Stomach (tissue), 4 donors: ENCODE data around the gene GTPBP8.
A peak's percentile ranks its signal among the peaks of the same experiment; 100 is the strongest.

Source experiments
- CTCF ChIP-seq, 7 experiments: fragments of 450-650 bp in 4 of 7; fragments of 200-600 bp in 3 of 7; sonication (generic) in 3 of 7; IDR thresholded peaks; one replicate each; pipeline ENCODE4 v1.5.1; 2016 to 2019; ENCODE audit warnings: antibody characterized with exemption in 7 of 7, control low read depth in 2 of 7, mild to moderate bottlenecking in 1 of 7
- EP300 ChIP-seq: sonication (generic); formaldehyde crosslinking; IDR thresholded peaks from one replicate; pipeline ENCODE4 v1.6.1; 2017; ENCODE audit warnings: antibody characterized with exemption
- POLR2A ChIP-seq, 4 donors: fragments of 450-650 bp; IDR thresholded peaks; one replicate each; pipeline ENCODE4 v1.6.1; 2016; ENCODE audit warnings: antibody characterized with exemption in 4 of 4, control low read depth in 2 of 4, mild to moderate bottlenecking in 1 of 4, moderate library complexity in 1 of 4
- POLR2AphosphoS5 ChIP-seq, 3 donors: sonication (generic); formaldehyde crosslinking; IDR thresholded peaks; one replicate each; pipeline ENCODE4 v1.6.1; 2016; ENCODE audit warnings: antibody characterized with exemption in 3 of 3

- TF ChIP-seq CTCF (IDR thresholded peaks at IDR 0.05) (no peak), EP300 (no peak), POLR2A (IDR thresholded peaks at IDR 0.05) (no peak), POLR2AphosphoS5 (IDR thresholded peaks at IDR 0.05) (peak; percentile 53 to 89 (median 83))
Measured at GRCh38 chr3:113019182-113020137, 28.7 kb downstream of the GTPBP8 start.
